Stimulated activated CD8-positive, alpha-beta memory T cell treated with anti-CD3 and anti-CD28 coated beads, Interleukin-7, amount 100 ng/mL, for 24 hours (primary cell): ENCODE results near the gene TAS2R9.
"Not testable (repeated sequence)": the region's sequence is repeated elsewhere in the genome, so short reads cannot be mapped to it uniquely, and the experiment has no call there.

Experiments
- DNase-seq: peaks from one replicate; pipeline ENCODE4 v3.0.0-alpha.2; 2020; ENCODE audit warnings: low read depth

The TAS2R9 gene

GRCh38 chr12:10810068-10810467, at the start of gene TAS2R9:
TAS2R9 (minus strand) TSS chr12:10810168; CDS start chr12:10810075, 93 bp downstream.
- DNase-seq, result no peak

GRCh38 chr12:10855807-10856206, 45.8 kb upstream of the TAS2R9 start:
- DNase-seq, result no peak

GRCh38 chr12:10853776-10854175, 43.8 kb upstream of the TAS2R9 start:
- no peak for DNase-seq

GRCh38 chr12:10851243-10851858, 41.4 kb upstream of the TAS2R9 start:
- DNase-seq, result no peak

GRCh38 chr12:10849425-10849878, 39.5 kb upstream of the TAS2R9 start, which contains the start of gene PRR4:
PRR4 (minus strand) TSS chr12:10849475; CDS start chr12:10849437, 38 bp downstream.
- DNase-seq, result no peak

- no peak for DNase-seq
Observed at GRCh38 chr12:10847744-10848143, 37.8 kb upstream of the TAS2R9 start.

GRCh38 chr12:10842862-10843261, 32.9 kb upstream of the TAS2R9 start:
- DNase-seq, result no peak

- no peak for DNase-seq
Observed at GRCh38 chr12:10838461-10838860, 28.5 kb upstream of the TAS2R9 start.

- no peak for DNase-seq
Observed at GRCh38 chr12:10829994-10830393, 20.0 kb upstream of the TAS2R9 start.

- no peak for DNase-seq
Observed at GRCh38 chr12:10826258-10826657, 16.3 kb upstream of the TAS2R9 start, which contains the start of gene TAS2R10. TAS2R10 (minus strand) TSS chr12:10826358; CDS start chr12:10826269, 89 bp downstream.

GRCh38 chr12:10824957-10825356, 15.0 kb upstream of the TAS2R9 start:
- no peak for DNase-seq

GRCh38 chr12:10811883-10812536, 2.0 kb upstream of the TAS2R9 start:
- DNase-seq, result no peak

- DNase-seq, result no peak
Observed at GRCh38 chr12:10807186-10807585, 2.8 kb downstream of the TAS2R9 start, which contains the start of gene TAS2R8. TAS2R8 (minus strand) TSS chr12:10807286; CDS start chr12:10806980, 306 bp downstream.

- DNase-seq, result no peak
Observed at GRCh38 chr12:10802587-10802986, 7.4 kb downstream of the TAS2R9 start, which contains the start of gene TAS2R7. TAS2R7 (minus strand) TSS chr12:10802627; CDS start chr12:10802570, 57 bp downstream.

GRCh38 chr12:10801741-10802140, 8.2 kb downstream of the TAS2R9 start:
- DNase-seq, result no peak

- no peak for DNase-seq
Observed at GRCh38 chr12:10794222-10794621, 15.7 kb downstream of the TAS2R9 start.

GRCh38 chr12:10791769-10792168, 18.2 kb downstream of the TAS2R9 start:
- not testable (repeated sequence) for DNase-seq

- no peak for DNase-seq
Observed at GRCh38 chr12:10783252-10783651, 26.7 kb downstream of the TAS2R9 start.

- DNase-seq, result no peak
Observed at GRCh38 chr12:10779103-10779502, 30.9 kb downstream of the TAS2R9 start.

- DNase-seq, result no peak
Observed at GRCh38 chr12:10771132-10771733, 38.7 kb downstream of the TAS2R9 start.

- no peak for DNase-seq
Observed at GRCh38 chr12:10759657-10760056, 50.3 kb downstream of the TAS2R9 start.
